Left cardiac atrium (tissue), 4 donors: ENCODE data around the gene IFIT1B. TPM values are rescaled to one million over a fixed set of nuclear protein-coding genes. Genes with fewer than 3 reads are reported as not detected.
A peak's percentile ranks its signal among the peaks of the same experiment; 100 is the strongest.
"Not testable (repeated sequence)": the region's sequence is repeated elsewhere in the genome, so short reads cannot be mapped to it uniquely, and the experiment has no call there.

ENCODE experiments used
- ATAC-seq, 2 donors: fragments of 200-7000 bp; cut with Tn5 transposase; one replicate each; pipeline ENCODE4 v1.9.1; 2020; ENCODE audit warnings: mild to moderate bottlenecking in 2 of 2, moderate library complexity in 2 of 2
- DNase-seq: peaks from one replicate; pipeline ENCODE4 v3.0.0-alpha.2; 2020
- intact Hi-C, 2 donors: fragments of 100-400 bp; cut with DNase I; formaldehyde crosslinking; loops; one replicate each; pipeline versions ENCODE4 v1.14.1 to v1.15.1; 2022 to 2023
- total RNA-seq, 2 donors: library from RNA; stranded (reverse); fragmentation: NEBNext Ultra II Directional; extraction: Animal tissue kit (Norgen Biotek cat#: 25700); gene quantifications; one replicate each; pipeline ENCODE4 v1.2.1, GENCODE V29; 2021
- donor health status: DM: no; HTN: yes; CAD: no.
- donor health status: DM: no; HTN: yes; CAD: no; lungs with severe emphysema.
- donor health status: DM: yes; HTN: yes; CAD: no.
- donor health status: Dilated cardiomyopathy.

IFIT1B gene
- total RNA-seq, 2 donors from 2014 or later, result not detected

- intact Hi-C loops, result no loop called here
- DNase-seq (no peak), ATAC-seq (peak in 1 of 2 donors; percentile 16)
These were observed 30.0 kb upstream of the IFIT1B start for GRCh38 chr10:89347701-89348457.

GRCh38 chr10:89348481-89348880, 29.4 kb upstream of the IFIT1B start:
- DNase-seq (no peak), ATAC-seq (no peak)
- intact Hi-C loops, result no loop called here

- DNase-seq, result no peak
- ATAC-seq, result no peak
- intact Hi-C loops, result no loop called here
These were observed 28.9 kb upstream of the IFIT1B start for GRCh38 chr10:89348975-89349374.

GRCh38 chr10:89350631-89351315, 27.1 kb upstream of the IFIT1B start:
- intact Hi-C loops, result not testable (repeated sequence)
- ATAC-seq, result peak; percentile 38 to 68

GRCh38 chr10:89351412-89351779, 26.5 kb upstream of the IFIT1B start:
- no peak for DNase-seq
- ATAC-seq, result peak; percentile 21 to 42
- intact Hi-C loops, result no loop called here

More at GRCh38 chr10:89350631-89351315, 27.1 kb upstream of the IFIT1B start:
- peak; percentile 48 for DNase-seq

- DNase-seq, result peak; percentile 48
- intact Hi-C loops, result no loop called here
- ATAC-seq, result peak; percentile 50 to 83
These were observed 25.9 kb upstream of the IFIT1B start for GRCh38 chr10:89351780-89352597.

GRCh38 chr10:89352802-89353201, 25.1 kb upstream of the IFIT1B start:
- ATAC-seq (no peak), DNase-seq (no peak)
- intact Hi-C loops, result no loop called here

GRCh38 chr10:89355394-89355931, 22.4 kb upstream of the IFIT1B start:
- ATAC-seq (no peak), DNase-seq (no peak)
- intact Hi-C loops, result no loop called here

- DNase-seq (no peak), ATAC-seq (no peak)
- intact Hi-C loops, result no loop called here
These were observed 20.8 kb upstream of the IFIT1B start for GRCh38 chr10:89357096-89357495.

- ATAC-seq, result no peak
- no peak for DNase-seq
- intact Hi-C loops, result no loop called here
These were observed 19.9 kb upstream of the IFIT1B start for GRCh38 chr10:89357975-89358374.

GRCh38 chr10:89360157-89360556, 17.7 kb upstream of the IFIT1B start:
- ATAC-seq, result no peak
- DNase-seq, result no peak
- intact Hi-C loops, result no loop called here

- ATAC-seq (no peak), DNase-seq (no peak)
- intact Hi-C loops, result no loop called here
These were observed 14.9 kb upstream of the IFIT1B start for GRCh38 chr10:89362929-89363328.

GRCh38 chr10:89363729-89364442, 14.0 kb upstream of the IFIT1B start:
- no peak for DNase-seq
- intact Hi-C loops, result no loop called here
- ATAC-seq, result no peak

GRCh38 chr10:89364531-89364930, 13.3 kb upstream of the IFIT1B start:
- DNase-seq (no peak), ATAC-seq (no peak)
- intact Hi-C loops, result no loop called here

GRCh38 chr10:89367529-89367928, 10.3 kb upstream of the IFIT1B start:
- DNase-seq (no peak), ATAC-seq (peak in 1 of 2 donors; percentile 51)
- intact Hi-C loops, result no loop called here

GRCh38 chr10:89368129-89368528, 9.7 kb upstream of the IFIT1B start:
- DNase-seq, result no peak
- ATAC-seq, result no peak
- intact Hi-C loops, result no loop called here

GRCh38 chr10:89369156-89370105, 8.4 kb upstream of the IFIT1B start:
- no peak for DNase-seq
- ATAC-seq, result peak; percentile 36 to 56
- intact Hi-C loops, result no loop called here

GRCh38 chr10:89371079-89371478, 6.8 kb upstream of the IFIT1B start:
- intact Hi-C loops, result no loop called here
- ATAC-seq (no peak), DNase-seq (no peak)
